MCF 10A (cell line): ENCODE measurements around the gene HPS4. TPM values are rescaled to one million over a fixed set of nuclear protein-coding genes. Genes with fewer than 3 reads are reported as not detected.
A peak's percentile ranks its signal among the peaks of the same experiment; 100 is the strongest.
"Not testable (repeated sequence)": the region's sequence is repeated elsewhere in the genome, so short reads cannot be mapped to it uniquely, and the experiment has no call there.

ENCODE experiments used
- BruUV-seq: library from RNA; stranded (reverse); fragments of 400-500 nt; replicated peaks from 2 replicates; lab custom pipeline; 2021; lab: Mats Ljungman, UMichigan
- CTCF ChIA-PET: fragments of 300-600 bp; sonication (Branson Sonifier 250); formaldehyde crosslinking; extraction: SDS; loops from one replicate; lab custom pipeline; 2021; ENCODE audit warnings: antibody characterized with exemption, inconsistent platforms; lab: Yijun Ruan, JAX
- POLR2A ChIA-PET: fragments of 300-600, 350-650 bp; sonication (Branson Sonifier 250); formaldehyde crosslinking; extraction: SDS; loops from one replicate; lab custom pipeline; 2020; ENCODE audit warnings: antibody characterized with exemption, inconsistent platforms; lab: Yijun Ruan, JAX
- DNase-seq: peaks from one replicate; pipeline ENCODE4 v3.0.0-alpha.2; 2018; ENCODE audit not compliant: unreplicated experiment
- H3K27ac Mint-ChIP-seq: one replicate; pipeline ENCODE4 v1.8.0; 2022; ENCODE audit warnings: mild to moderate bottlenecking, low read depth, mixed read lengths; ENCODE audit not compliant: unreplicated experiment
- H3K27me3 Mint-ChIP-seq: one replicate; pipeline ENCODE4 v1.8.0; 2022; ENCODE audit warnings: mixed read lengths; ENCODE audit not compliant: insufficient read depth, unreplicated experiment
- H3K36me3 Mint-ChIP-seq: one replicate; pipeline ENCODE4 v1.8.0; 2022; ENCODE audit warnings: mild to moderate bottlenecking, moderate library complexity, mixed read lengths; ENCODE audit not compliant: insufficient read depth, unreplicated experiment
- H3K4me1 Mint-ChIP-seq: one replicate; pipeline ENCODE4 v1.8.0; 2022; ENCODE audit warnings: mixed read lengths; ENCODE audit not compliant: insufficient read depth, unreplicated experiment
- H3K4me3 Mint-ChIP-seq: one replicate; pipeline ENCODE4 v1.8.0; 2022; ENCODE audit warnings: mild to moderate bottlenecking, moderate library complexity, mixed read lengths; ENCODE audit not compliant: unreplicated experiment
- H3K9me3 Mint-ChIP-seq: one replicate; pipeline ENCODE4 v1.8.0; 2022; ENCODE audit warnings: mixed read lengths; ENCODE audit not compliant: unreplicated experiment
- intact Hi-C: fragments of 100-400 bp; cut with micrococcal nuclease; formaldehyde crosslinking; loops from 2 replicates; pipeline ENCODE4 v1.14.1; 2022
- total RNA-seq: library from RNA; stranded (reverse); gene quantifications from 2 replicates; pipeline ENCODE4 v1.2.3, GENCODE V29; 2022
- TF ChIP-seq, protein P1 (sequence below): fragments of 200-600 bp; IDR thresholded peaks from one replicate; pipeline ENCODE4 v1.8.0; 2022; ENCODE audit warnings: antibody characterized with exemption, mild to moderate bottlenecking; ENCODE audit not compliant: unreplicated experiment

Gene HPS4
- total RNA-seq, 1 experiment from 2014 or later = 35.6 TPM

GRCh38 chr22:26443901-26444690, 39.5 kb downstream of the HPS4 start:
- BruUV-seq = no TSS peak
- no peak for DNase-seq
- ChIA-PET CTCF (interaction anchor here (0.6 to 1.3 kb wide), 4 partner anchors 16 to 499 kb away, joined by 4 to 6 read pairs (median 4); no protein-coding TSS in a partner anchor), POLR2A (interaction anchor here (0.6 kb wide), 1 partner anchor 72 kb away, joined by 3 read pairs; no protein-coding TSS in a partner anchor)
- no peaks in the 10 kb centered on the region for H3K36me3 Mint-ChIP-seq
- no peak overlapping the region for H3K27ac Mint-ChIP-seq
- TF ChIP-seq, protein P1, sequence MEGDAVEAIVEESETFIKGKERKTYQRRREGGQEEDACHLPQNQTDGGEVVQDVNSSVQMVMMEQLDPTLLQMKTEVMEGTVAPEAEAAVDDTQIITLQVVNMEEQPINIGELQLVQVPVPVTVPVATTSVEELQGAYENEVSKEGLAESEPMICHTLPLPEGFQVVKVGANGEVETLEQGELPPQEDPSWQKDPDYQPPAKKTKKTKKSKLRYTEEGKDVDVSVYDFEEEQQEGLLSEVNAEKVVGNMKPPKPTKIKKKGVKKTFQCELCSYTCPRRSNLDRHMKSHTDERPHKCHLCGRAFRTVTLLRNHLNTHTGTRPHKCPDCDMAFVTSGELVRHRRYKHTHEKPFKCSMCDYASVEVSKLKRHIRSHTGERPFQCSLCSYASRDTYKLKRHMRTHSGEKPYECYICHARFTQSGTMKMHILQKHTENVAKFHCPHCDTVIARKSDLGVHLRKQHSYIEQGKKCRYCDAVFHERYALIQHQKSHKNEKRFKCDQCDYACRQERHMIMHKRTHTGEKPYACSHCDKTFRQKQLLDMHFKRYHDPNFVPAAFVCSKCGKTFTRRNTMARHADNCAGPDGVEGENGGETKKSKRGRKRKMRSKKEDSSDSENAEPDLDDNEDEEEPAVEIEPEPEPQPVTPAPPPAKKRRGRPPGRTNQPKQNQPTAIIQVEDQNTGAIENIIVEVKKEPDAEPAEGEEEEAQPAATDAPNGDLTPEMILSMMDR = no peak
- no peaks in the 10 kb centered on the region for H3K4me1 Mint-ChIP-seq
- H3K9me3 Mint-ChIP-seq = no peaks in the 10 kb centered on the region
- intact Hi-C loops = no loop called here
- no peaks in the 10 kb centered on the region for H3K27me3 Mint-ChIP-seq
- H3K4me3 Mint-ChIP-seq = no peak overlapping the region

- H3K27me3 Mint-ChIP-seq = no peaks in the 10 kb centered on the region
- no peak for DNase-seq
- no peaks in the 10 kb centered on the region for H3K9me3 Mint-ChIP-seq
- CTCF ChIA-PET = interaction anchor here (1.2 to 1.6 kb wide), 2 partner anchors 19 to 27 kb away, joined by 4 to 7 read pairs; no protein-coding TSS in a partner anchor
- H3K27ac Mint-ChIP-seq = no peak overlapping the region
- intact Hi-C loops = no loop called here
- H3K4me3 Mint-ChIP-seq = no peak overlapping the region
- H3K36me3 Mint-ChIP-seq = no peaks in the 10 kb centered on the region
- POLR2A ChIA-PET = no interaction called here
- no peaks in the 10 kb centered on the region for H3K4me1 Mint-ChIP-seq
- BruUV-seq = no TSS peak
- TF ChIP-seq, protein P1 = no peak
Observed at GRCh38 chr22:26442086-26442756, 41.4 kb downstream of the HPS4 start.

DNA sequence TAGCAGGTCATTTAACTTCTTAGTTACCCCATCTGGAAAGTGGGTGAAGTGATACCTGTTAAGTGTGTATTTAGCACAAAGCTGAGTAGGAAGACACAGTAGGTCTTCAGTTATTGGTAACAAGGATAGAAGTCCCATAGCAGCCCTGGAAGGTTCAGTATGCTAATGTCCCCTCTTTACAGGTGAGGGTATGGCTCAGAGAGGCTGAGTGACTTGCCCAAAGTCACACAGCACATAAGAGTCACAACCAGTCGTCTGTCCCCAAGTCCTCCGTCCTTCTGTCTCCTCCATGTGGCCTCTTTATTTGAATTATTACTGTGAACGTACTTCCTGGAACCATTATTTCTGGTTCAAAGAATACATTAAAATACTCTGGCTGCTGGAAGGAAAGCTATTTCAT, 44.0 kb downstream of the HPS4 start:
- no TSS peak for BruUV-seq
- ChIA-PET CTCF (interaction anchor here (0.6 to 4.9 kb wide), 4 partner anchors 9 to 1247 kb away, joined by 3 to 40 read pairs (median 4); no protein-coding TSS in a partner anchor), POLR2A (no interaction called here)
- no peak for DNase-seq
- no peak overlapping the region for H3K4me3 Mint-ChIP-seq
- H3K27me3 Mint-ChIP-seq = no peaks in the 10 kb centered on the region
- no peaks in the 10 kb centered on the region for H3K4me1 Mint-ChIP-seq
- H3K36me3 Mint-ChIP-seq = peaks cover under 1% of the 10 kb centered on the region
- intact Hi-C loops = no loop called here
- TF ChIP-seq, protein P1 = no peak
- H3K9me3 Mint-ChIP-seq = no peaks in the 10 kb centered on the region
- H3K27ac Mint-ChIP-seq = no peak overlapping the region

GRCh38 chr22:26438776-26439175, 44.8 kb downstream of the HPS4 start:
- H3K36me3 Mint-ChIP-seq, DNase-seq, H3K4me3 Mint-ChIP-seq, BruUV-seq, H3K9me3 Mint-ChIP-seq, H3K4me1 Mint-ChIP-seq, intact Hi-C loops, H3K27me3 Mint-ChIP-seq, POLR2A ChIA-PET: not testable (repeated sequence)
- CTCF ChIA-PET = interaction anchor here (1.2 to 4.9 kb wide), 4 partner anchors 9 to 80 kb away, joined by 3 to 40 read pairs (median 3); no protein-coding TSS in a partner anchor
- H3K27ac Mint-ChIP-seq = peak overlapping the region; percentile 23
